ENCODE measurements around the gene KCNK3. TPM values are rescaled to one million over a fixed set of nuclear protein-coding genes. Genes with fewer than 3 reads are reported as not detected.
A peak's percentile ranks its signal among the peaks of the same experiment; 100 is the strongest.

KCNK3 gene
- total and polyA plus RNA-seq, 9 donors: 0.88 to 4.0 (median 1.4) TPM

DNA sequence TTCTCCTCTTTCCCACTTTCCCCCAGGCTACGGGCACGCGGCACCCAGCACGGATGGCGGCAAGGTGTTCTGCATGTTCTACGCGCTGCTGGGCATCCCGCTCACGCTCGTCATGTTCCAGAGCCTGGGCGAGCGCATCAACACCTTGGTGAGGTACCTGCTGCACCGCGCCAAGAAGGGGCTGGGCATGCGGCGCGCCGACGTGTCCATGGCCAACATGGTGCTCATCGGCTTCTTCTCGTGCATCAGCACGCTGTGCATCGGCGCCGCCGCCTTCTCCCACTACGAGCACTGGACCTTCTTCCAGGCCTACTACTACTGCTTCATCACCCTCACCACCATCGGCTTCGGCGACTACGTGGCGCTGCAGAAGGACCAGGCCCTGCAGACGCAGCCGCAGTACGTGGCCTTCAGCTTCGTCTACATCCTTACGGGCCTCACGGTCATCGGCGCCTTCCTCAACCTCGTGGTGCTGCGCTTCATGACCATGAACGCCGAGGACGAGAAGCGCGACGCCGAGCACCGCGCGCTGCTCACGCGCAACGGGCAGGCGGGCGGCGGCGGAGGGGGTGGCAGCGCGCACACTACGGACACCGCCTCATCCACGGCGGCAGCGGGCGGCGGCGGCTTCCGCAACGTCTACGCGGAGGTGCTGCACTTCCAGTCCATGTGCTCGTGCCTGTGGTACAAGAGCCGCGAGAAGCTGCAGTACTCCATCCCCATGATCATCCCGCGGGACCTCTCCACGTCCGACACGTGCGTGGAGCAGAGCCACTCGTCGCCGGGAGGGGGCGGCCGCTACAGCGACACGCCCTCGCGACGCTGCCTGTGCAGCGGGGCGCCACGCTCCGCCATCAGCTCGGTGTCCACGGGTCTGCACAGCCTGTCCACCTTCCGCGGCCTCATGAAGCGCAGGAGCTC is 35.4 kb downstream of the KCNK3 start:
- Histone ChIP-seq H3K4me1 (ENCODE audit: control insufficient read depth, insufficient read depth, low read length) (peaks cover 33% of the 10 kb centered on the region), H3K4me3 (ENCODE audit: low read length) (no peak overlapping the region)
- peak; percentile 43 for DNase-seq

DNA sequence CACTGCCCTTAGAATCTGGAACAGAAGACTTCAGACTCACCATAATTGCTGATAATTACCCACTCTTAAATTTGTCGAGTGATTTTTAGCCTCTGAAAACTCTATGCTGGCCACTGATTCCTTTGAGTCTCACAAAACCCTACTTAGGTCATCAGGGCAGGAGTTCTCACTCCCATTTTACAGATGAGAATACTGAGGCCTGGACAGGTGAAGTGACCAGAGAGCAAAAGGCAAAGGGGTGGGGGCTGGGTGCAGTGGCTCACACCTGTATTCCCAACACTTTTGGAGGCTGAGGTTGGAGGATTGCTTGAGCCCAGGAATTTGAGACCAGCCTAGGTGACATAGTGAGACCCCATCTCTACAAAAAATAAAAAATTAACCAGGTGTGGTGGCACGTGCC is 36.8 kb downstream of the KCNK3 start:
- no peaks in the 10 kb centered on the region for H3K36me3 ChIP-seq (ENCODE audit: control insufficient read depth, insufficient read depth, low read length)
- H3K27me3 ChIP-seq (ENCODE audit: control insufficient read depth, insufficient read depth, low read length): peaks cover 20% of the 10 kb centered on the region
- no CpG with 5 or more reads among the region's 2 CpGs for WGBS (ENCODE audit: insufficient coverage)
- H3K9me3 ChIP-seq (replicated peaks; ENCODE audit: control insufficient read depth, low read depth, low read length): no peaks in the 10 kb centered on the region
- DNase-seq: no peak
- H3K27ac ChIP-seq (ENCODE audit: low read length): no peak overlapping the region
- H3K4me1 ChIP-seq (ENCODE audit: control insufficient read depth, insufficient read depth, low read length): peaks cover 21% of the 10 kb centered on the region
- no peak overlapping the region for H3K4me3 ChIP-seq (ENCODE audit: low read length)

More for the DNA sequence above, 35.4 kb downstream of the KCNK3 start:
- H3K27ac ChIP-seq (ENCODE audit: low read length): no peak overlapping the region
- no peaks in the 10 kb centered on the region for H3K36me3 ChIP-seq (ENCODE audit: control insufficient read depth, insufficient read depth, low read length)
- 53% methylated on average over 100 of the region's 101 CpGs for WGBS (ENCODE audit: insufficient coverage)
- peaks cover 20% of the 10 kb centered on the region for H3K27me3 ChIP-seq (ENCODE audit: control insufficient read depth, insufficient read depth, low read length)
- H3K9me3 ChIP-seq (replicated peaks; ENCODE audit: control insufficient read depth, low read depth, low read length): no peaks in the 10 kb centered on the region

DNA sequence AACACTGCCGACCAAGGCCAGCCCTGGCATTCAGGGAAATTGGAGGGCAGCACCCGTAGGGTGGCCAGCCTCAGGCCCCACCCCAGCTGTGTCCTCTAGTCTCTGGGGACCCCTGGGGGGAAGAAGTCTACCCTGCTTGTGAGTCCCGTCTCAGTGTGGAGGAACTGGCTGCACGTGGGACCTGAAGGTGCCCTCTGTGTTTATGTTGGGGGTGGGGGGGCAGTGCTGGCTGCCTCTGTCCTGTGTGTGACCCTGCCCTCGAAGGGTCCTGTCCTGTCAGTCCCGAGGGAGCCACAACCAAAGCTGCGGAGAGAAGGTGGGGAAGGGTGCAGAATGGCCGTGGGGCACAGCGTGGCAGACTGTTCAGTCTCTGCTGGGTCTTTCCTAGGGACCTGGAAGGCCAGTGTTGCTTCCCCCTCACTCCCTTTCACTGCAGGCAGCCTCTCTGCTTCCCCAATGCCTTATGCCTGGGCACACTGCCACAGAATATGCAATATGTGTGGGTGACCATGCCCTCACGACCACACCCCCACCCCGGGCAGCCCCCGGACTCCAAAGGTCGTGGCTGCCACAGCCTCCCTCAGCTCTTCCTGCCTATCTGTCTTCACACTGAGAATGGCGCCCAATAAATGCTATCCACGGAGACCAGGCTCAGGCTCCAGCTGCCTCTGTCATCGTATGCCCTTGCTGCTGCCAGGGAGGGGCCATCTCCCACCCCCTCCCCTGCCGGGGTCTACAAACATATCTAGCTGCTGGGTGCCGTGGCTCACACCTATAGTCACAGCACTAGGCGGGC is 38.2 kb downstream of the KCNK3 start:
- DNase-seq: no peak
- peaks cover 20% of the 10 kb centered on the region for H3K27me3 ChIP-seq (ENCODE audit: control insufficient read depth, insufficient read depth, low read length)
- no peaks in the 10 kb centered on the region for H3K36me3 ChIP-seq (ENCODE audit: control insufficient read depth, insufficient read depth, low read length)
- no peak overlapping the region for H3K4me3 ChIP-seq (ENCODE audit: low read length)
- no peaks in the 10 kb centered on the region for H3K9me3 ChIP-seq (replicated peaks; ENCODE audit: control insufficient read depth, low read depth, low read length)
- 44% methylated on average over 14 of the region's 19 CpGs for WGBS (ENCODE audit: insufficient coverage)
- peaks cover 11% of the 10 kb centered on the region for H3K4me1 ChIP-seq (ENCODE audit: control insufficient read depth, insufficient read depth, low read length)
- no peak overlapping the region for H3K27ac ChIP-seq (ENCODE audit: low read length)

DNA sequence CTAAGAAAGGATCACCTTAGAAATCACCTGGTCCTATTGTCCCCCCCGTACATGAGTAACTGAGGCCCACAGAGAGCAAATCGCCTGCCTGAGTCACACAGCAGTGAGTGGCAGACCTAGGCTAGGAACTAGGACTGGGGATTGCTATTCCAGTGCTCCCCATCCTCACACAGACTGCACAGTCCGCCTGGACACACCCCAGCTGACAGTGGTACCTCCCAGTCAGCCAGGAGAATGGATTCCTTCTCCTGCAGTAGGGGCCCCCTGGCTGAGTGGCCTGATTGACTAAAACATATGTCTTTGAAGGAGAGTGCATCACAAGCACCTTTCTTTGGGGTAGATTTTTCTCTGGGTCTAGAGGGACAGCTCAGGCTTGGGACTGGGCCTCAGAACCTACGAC is 39.2 kb downstream of the KCNK3 start:
- no peaks in the 10 kb centered on the region for H3K36me3 ChIP-seq (ENCODE audit: control insufficient read depth, insufficient read depth, low read length)

DNA sequence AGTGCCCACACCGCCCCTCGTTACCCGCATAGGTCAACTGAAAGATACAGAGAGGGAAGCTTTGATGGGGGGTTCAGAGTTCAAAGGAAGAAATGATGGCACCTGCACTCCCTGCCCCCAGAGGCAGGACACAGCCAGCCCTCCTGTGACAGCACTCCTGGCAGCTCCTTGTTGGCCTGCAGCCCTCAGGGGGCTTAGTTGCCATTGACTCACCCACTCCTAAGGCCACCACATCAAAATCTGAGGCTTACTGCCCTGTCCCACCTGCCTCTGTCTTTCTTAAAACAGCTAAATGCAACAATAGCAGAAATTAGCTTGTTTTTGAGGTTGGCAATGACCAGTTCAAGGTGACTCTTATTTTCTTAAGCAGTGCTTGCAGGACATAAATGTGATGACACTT is 39.9 kb downstream of the KCNK3 start:
- Histone ChIP-seq H3K36me3 (ENCODE audit: control insufficient read depth, insufficient read depth, low read length) (no peaks in the 10 kb centered on the region), H3K9me3 (replicated peaks; ENCODE audit: control insufficient read depth, low read depth, low read length) (no peaks in the 10 kb centered on the region), H3K4me1 (ENCODE audit: control insufficient read depth, insufficient read depth, low read length) (peaks cover 9% of the 10 kb centered on the region), H3K4me3 (ENCODE audit: low read length) (no peak overlapping the region), H3K27me3 (ENCODE audit: control insufficient read depth, insufficient read depth, low read length) (peaks cover 19% of the 10 kb centered on the region), H3K27ac (ENCODE audit: low read length) (no peak overlapping the region)
- DNase-seq: no peak
- WGBS (ENCODE audit: insufficient coverage): no CpG with 5 or more reads among the region's 3 CpGs

More for the DNA sequence above, 39.2 kb downstream of the KCNK3 start:
- H3K4me1 ChIP-seq (ENCODE audit: control insufficient read depth, insufficient read depth, low read length): peaks cover 14% of the 10 kb centered on the region
- peaks cover 23% of the 10 kb centered on the region for H3K27me3 ChIP-seq (ENCODE audit: control insufficient read depth, insufficient read depth, low read length)
- no peak overlapping the region for H3K4me3 ChIP-seq (ENCODE audit: low read length)
- no peak for DNase-seq
- no peak overlapping the region for H3K27ac ChIP-seq (ENCODE audit: low read length)
- 63% methylated on average over 2 of the region's 4 CpGs for WGBS (ENCODE audit: insufficient coverage)
- no peaks in the 10 kb centered on the region for H3K9me3 ChIP-seq (replicated peaks; ENCODE audit: control insufficient read depth, low read depth, low read length)

DNA sequence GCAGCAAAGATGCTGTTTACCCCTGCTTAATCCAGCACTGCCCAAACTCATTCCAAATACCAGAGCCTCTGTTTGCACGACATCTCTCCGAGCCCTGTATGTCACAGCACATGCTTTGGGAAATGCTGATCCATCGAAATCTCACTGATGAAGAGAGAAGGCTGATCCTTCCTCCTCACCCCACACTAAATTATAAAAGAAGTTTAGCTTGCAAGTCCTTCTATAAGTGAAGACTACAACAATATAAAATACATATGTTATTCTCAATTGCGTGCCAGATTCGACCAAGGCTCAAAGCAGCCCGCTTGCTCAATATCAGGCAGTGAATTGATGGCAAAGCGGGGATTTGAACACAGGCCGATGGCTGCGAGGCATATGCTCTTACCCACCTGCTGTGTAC is 40.9 kb downstream of the KCNK3 start:
- WGBS (ENCODE audit: insufficient coverage): 86% methylated on average over 6 of the region's 9 CpGs
- Histone ChIP-seq H3K36me3 (ENCODE audit: control insufficient read depth, insufficient read depth, low read length) (no peaks in the 10 kb centered on the region), H3K27ac (ENCODE audit: low read length) (no peak overlapping the region), H3K4me1 (ENCODE audit: control insufficient read depth, insufficient read depth, low read length) (peaks cover 6% of the 10 kb centered on the region), H3K27me3 (ENCODE audit: control insufficient read depth, insufficient read depth, low read length) (peaks cover 12% of the 10 kb centered on the region), H3K4me3 (ENCODE audit: low read length) (no peak overlapping the region), H3K9me3 (replicated peaks; ENCODE audit: control insufficient read depth, low read depth, low read length) (no peaks in the 10 kb centered on the region)
- no peak for DNase-seq

DNA sequence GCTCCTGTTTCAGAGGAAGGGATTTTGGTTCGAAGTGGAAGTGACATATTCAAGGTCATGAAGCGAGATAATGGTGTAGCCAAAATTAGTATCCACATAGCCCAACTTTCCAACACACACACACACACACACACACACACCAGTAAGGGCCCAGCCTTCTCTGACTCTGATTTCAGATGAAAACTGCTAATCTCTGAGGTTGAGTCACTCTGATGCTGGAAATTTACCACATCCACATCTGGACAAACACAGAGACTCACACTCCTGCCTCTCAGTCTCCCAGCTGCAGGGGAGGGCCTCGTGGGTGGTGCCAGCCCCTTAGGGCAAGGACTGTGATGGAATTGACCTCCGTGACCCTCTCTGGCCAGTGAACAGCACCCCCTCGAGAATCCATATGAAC is 42.6 kb downstream of the KCNK3 start:
- Histone ChIP-seq H3K27ac (ENCODE audit: low read length) (no peak overlapping the region), H3K4me1 (ENCODE audit: control insufficient read depth, insufficient read depth, low read length) (peaks cover 6% of the 10 kb centered on the region), H3K4me3 (ENCODE audit: low read length) (no peak overlapping the region), H3K9me3 (replicated peaks; ENCODE audit: control insufficient read depth, low read depth, low read length) (no peaks in the 10 kb centered on the region), H3K27me3 (ENCODE audit: control insufficient read depth, insufficient read depth, low read length) (peaks cover 4% of the 10 kb centered on the region), H3K36me3 (ENCODE audit: control insufficient read depth, insufficient read depth, low read length) (no peaks in the 10 kb centered on the region)
- 44% methylated on average over 2 of the region's 5 CpGs for WGBS (ENCODE audit: insufficient coverage)
- DNase-seq: no peak

DNA sequence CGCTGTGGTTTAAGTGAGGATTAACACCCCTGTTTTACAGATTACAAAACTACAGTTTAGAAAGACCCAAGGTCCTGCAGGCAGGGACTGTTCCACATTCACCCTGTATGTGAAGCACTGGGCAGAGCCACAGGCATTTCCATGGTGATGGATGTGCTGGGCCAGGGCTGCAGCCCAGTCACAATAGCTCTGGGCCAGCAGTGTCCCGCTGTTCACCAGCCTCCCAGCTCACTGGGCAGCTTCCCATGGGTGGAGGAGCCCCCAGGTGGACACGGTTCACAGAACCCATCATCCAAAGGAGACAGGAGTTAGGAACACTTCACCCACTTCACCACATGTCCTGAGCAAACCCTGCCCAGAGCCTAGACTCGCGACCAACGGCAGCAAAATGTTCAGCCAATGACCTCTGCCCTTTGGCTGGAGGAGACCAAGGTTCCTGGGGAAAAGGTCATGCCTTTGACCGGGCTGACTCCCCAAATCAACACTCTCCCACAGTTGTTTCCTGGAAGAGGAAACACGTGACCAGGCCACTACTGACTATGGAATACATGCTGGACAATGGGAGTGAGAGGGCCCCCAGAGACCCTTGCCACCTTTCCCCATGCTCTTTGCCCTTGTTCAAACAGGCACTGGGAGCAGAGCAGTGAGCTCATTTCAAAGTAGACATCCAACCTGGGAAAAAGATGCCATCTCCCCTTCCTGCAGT is 43.5 kb downstream of the KCNK3 start:
- Histone ChIP-seq H3K9me3 (replicated peaks; ENCODE audit: control insufficient read depth, low read depth, low read length) (no peaks in the 10 kb centered on the region), H3K4me1 (ENCODE audit: control insufficient read depth, insufficient read depth, low read length) (peaks cover 14% of the 10 kb centered on the region), H3K27ac (ENCODE audit: low read length) (no peak overlapping the region), H3K4me3 (ENCODE audit: low read length) (no peak overlapping the region), H3K36me3 (ENCODE audit: control insufficient read depth, insufficient read depth, low read length) (no peaks in the 10 kb centered on the region), H3K27me3 (ENCODE audit: control insufficient read depth, insufficient read depth, low read length) (peaks cover 4% of the 10 kb centered on the region)
- 83% methylated on average over 1 of the region's 8 CpGs for WGBS (ENCODE audit: insufficient coverage)
- DNase-seq: no peak

DNA sequence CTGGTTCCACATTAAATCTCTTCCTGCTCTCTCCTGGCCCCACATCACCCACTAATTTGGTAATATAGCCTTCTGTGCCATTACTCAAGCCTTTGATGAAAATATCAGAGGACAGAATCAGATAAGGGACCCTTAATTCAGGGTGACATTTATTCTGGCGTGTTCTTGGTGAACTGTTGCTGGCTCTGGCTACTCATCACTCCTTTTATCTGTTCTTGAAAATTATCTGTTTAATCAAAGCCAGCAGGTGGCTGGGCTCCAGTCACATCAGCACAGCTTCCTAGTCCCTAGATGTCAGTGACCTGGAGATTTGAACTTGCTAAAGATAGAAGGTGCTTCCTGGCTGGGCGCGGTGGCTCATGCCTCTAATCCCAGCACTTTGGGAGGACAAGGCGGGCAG is 44.7 kb downstream of the KCNK3 start:
- Histone ChIP-seq H3K36me3 (ENCODE audit: control insufficient read depth, insufficient read depth, low read length) (no peaks in the 10 kb centered on the region), H3K4me1 (ENCODE audit: control insufficient read depth, insufficient read depth, low read length) (peaks cover 24% of the 10 kb centered on the region), H3K9me3 (replicated peaks; ENCODE audit: control insufficient read depth, low read depth, low read length) (no peaks in the 10 kb centered on the region), H3K27me3 (ENCODE audit: control insufficient read depth, insufficient read depth, low read length) (peaks cover 4% of the 10 kb centered on the region), H3K4me3 (ENCODE audit: low read length) (no peak overlapping the region), H3K27ac (ENCODE audit: low read length) (no peak overlapping the region)
- DNase-seq: no peak
- no CpG with 5 or more reads among the region's 4 CpGs for WGBS (ENCODE audit: insufficient coverage)

DNA sequence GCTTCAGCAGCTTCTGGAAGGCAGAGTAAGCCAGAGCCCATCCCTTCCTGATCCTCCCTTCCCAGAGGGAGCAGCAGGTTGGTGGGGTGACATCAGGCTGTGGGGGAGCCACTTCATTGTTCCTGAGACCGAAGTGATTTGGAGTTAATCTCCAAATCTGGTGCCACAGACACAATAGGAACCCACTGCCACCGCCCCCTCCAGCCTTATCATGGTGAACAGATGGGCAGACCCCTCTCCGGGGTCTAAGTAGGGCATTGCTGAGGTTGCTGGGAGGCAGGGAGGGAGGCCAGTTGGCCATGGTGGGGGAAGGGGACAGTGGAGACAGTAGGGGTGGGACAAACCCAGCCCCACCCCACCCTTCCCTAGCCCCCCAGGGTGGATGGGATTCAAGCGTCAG is 46.0 kb downstream of the KCNK3 start:
- Histone ChIP-seq H3K9me3 (replicated peaks; ENCODE audit: control insufficient read depth, low read depth, low read length) (no peaks in the 10 kb centered on the region), H3K4me1 (ENCODE audit: control insufficient read depth, insufficient read depth, low read length) (peaks cover 29% of the 10 kb centered on the region), H3K4me3 (ENCODE audit: low read length) (no peak overlapping the region), H3K27ac (ENCODE audit: low read length) (no peak overlapping the region), H3K27me3 (ENCODE audit: control insufficient read depth, insufficient read depth, low read length) (peaks cover 4% of the 10 kb centered on the region), H3K36me3 (ENCODE audit: control insufficient read depth, insufficient read depth, low read length) (no peaks in the 10 kb centered on the region)
- DNase-seq: no peak
- WGBS (ENCODE audit: insufficient coverage): 100% methylated on average over 1 of the region's 4 CpGs
